GM12865 (cell line): ENCODE measurements around the gene GPR87.

ENCODE experiments used
- DNase-seq: peaks from one replicate; pipeline ENCODE4 v3.0.0; 2010; ENCODE audit warnings: low read depth
- H3K4me3 ChIP-seq: 2 replicates; pipeline ENCODE4 v1.5.1; 2011; ENCODE audit warnings: mild to moderate bottlenecking, low read depth, low read length, control low read depth
- TF ChIP-seq, protein P1 (sequence below): IDR thresholded peaks from 2 replicates; pipeline ENCODE4 v1.5.1; 2011; ENCODE audit warnings: low read length, control low read depth, low read depth, inconsistent platforms; ENCODE audit not compliant: insufficient read depth; ENCODE audit errors: missing control alignments

Gene GPR87

DNA sequence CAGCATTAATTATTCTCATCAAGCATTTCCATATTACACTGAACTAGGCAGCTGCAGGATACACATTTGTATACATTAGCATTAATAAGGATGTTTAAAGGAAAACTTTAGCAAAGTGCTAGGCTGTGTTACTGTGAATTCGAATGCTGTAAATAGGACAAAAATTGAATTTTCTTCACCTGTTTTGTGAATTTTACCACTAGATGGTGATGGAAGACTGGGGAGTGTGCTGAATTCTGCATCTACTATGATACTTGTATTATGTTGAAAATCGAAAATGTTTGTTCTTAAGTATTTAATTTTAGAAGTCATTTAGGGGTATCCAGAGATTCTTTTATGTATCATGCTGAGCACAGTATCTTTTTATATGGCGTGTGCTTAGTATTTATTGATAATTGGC, 25.9 kb downstream of the GPR87 start:
- peak; percentile 29 for DNase-seq
- no peak overlapping the region for H3K4me3 ChIP-seq
- TF ChIP-seq, protein P1, sequence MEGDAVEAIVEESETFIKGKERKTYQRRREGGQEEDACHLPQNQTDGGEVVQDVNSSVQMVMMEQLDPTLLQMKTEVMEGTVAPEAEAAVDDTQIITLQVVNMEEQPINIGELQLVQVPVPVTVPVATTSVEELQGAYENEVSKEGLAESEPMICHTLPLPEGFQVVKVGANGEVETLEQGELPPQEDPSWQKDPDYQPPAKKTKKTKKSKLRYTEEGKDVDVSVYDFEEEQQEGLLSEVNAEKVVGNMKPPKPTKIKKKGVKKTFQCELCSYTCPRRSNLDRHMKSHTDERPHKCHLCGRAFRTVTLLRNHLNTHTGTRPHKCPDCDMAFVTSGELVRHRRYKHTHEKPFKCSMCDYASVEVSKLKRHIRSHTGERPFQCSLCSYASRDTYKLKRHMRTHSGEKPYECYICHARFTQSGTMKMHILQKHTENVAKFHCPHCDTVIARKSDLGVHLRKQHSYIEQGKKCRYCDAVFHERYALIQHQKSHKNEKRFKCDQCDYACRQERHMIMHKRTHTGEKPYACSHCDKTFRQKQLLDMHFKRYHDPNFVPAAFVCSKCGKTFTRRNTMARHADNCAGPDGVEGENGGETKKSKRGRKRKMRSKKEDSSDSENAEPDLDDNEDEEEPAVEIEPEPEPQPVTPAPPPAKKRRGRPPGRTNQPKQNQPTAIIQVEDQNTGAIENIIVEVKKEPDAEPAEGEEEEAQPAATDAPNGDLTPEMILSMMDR, result peak; percentile 45

DNA sequence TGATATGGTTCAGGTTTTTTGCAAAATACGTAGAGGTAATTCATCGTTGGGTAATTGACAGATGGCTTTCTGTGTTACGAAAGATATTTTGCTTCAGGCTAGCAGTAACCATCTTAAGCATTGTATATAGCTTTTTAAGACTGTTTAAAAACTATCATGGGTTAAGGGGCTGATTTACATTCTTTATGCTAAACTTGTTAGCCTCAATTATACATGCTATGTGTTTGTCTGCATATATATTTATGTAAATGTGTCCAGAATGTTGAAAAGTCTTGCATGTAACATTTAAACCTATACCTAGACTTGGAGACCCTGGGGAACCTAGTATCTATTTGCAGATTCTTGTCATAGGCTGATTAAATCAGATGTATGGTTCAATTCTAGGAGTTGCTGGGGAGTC, 27.2 kb downstream of the GPR87 start:
- TF ChIP-seq, protein P1, result no peak
- no peak overlapping the region for H3K4me3 ChIP-seq

DNA sequence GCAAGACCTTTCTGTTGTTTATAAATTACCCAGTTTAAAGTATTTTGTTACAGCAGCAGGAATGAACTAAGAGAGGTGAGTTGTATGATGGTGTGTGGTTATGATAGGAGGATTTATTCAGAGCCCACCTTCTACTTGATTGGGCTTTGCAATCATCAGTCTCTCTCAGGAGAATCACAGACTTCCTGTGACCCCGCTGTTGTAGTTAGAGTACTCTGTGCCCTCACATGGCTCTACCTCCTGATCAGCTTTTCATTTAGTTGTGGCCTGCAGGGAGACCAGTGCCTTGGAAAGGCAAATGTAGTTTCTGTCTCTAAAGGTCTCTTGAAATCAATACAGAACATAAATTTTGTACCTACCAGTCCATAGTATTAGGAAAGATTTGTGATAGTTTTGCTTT, 30.7 kb downstream of the GPR87 start:
- H3K4me3 ChIP-seq, result no peak overlapping the region
- TF ChIP-seq, protein P1, result no peak
- no peak for DNase-seq

More for the DNA sequence above, 27.2 kb downstream of the GPR87 start:
- DNase-seq, result no peak

DNA sequence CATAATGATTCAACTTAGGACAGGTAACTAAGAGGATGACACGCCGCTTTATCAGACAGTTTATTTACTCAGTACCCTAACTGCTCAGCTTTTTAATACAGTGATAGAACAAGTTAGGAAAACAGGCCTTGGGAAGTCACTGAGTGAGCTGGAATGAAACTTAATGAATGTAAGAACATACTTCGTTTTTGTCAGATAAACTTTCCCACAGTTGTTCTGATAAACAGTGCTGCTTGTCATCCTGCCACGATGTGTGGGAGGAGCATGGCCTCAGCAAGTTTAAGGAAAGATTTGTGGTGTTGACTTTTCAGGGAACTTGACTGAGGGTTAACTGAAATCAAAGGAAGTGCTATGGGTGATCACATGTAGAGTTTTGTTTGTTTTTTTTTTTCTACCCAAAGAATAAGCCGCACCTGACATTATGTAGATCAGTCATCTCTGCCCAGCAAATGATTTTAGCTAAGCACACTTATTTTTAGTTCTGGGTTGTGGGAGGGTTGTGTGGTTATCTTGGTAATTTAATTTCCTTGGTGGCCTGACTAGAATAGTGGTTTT, 32.6 kb downstream of the GPR87 start:
- no peak overlapping the region for H3K4me3 ChIP-seq
- TF ChIP-seq, protein P1, result no peak
- no peak for DNase-seq

DNA sequence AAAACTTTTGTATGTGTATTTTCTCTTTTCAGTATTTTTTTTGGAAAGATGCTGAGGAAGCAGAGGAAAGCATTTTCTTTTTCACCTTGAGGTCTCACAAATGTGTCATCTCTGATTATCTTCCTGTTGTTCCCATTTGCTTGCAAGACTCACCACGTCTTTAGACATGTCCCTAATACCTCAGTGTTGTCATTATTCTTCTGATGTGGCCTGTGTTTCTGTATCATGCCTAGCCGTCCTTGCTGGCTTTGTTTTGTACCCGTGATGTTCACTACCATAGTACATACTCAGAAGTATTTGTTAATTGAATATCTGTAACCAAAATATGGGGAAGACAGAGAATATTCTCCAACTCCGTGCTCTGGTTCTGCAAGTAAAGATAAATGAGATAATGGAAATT, 33.2 kb downstream of the GPR87 start:
- TF ChIP-seq, protein P1, result no peak
- no peak overlapping the region for H3K4me3 ChIP-seq
- DNase-seq, result no peak

DNA sequence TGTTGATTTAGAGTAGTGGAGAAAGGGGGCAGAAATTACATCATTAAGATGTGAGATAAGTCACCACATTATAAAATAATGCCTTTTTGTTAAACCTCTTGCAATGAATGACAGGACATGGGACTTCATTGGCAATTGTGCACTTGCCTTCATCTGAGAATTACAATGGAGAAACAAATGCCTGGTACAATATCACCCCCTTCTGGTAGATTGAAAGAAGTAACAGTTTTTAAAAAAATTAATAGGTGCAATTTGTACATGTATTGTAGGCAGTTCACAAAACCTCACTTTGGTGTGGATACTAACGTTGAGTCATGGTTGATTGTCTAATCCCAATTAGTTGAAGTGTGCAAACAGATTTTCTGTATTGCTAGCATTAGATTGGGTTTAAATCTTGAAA, 33.7 kb downstream of the GPR87 start:
- H3K4me3 ChIP-seq, result no peak overlapping the region
- DNase-seq, result peak; percentile 67
- TF ChIP-seq, protein P1, result peak; percentile 49

DNA sequence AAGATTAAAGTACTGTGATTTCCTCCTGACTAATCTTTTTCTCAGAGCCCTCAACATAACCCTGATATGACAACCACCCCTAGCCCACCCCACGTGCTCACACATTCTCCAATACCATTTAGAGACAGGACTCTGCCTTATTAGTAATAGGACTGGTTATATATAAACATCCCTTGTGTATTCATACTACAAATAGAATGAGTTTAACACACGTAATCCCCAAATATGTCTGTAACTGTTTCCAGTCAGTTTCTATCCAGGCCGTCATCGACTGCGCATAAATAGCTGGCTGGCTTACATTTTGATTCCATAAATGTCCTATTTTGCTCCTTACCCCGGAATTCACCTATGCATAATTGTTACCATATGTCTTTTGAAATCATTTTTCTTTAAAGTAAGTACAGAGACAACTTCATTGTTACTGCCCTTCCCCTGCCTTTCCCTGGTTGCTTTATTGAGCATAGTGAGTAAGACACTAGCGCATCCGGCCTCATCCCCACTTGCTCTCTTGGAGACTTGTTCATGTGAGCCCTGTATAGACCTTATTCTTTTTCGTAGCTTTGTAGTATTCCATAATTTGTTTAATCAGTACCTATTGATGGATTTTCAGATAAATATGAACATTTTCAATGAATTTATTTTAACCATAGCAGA, 34.8 kb downstream of the GPR87 start:
- TF ChIP-seq, protein P1, result no peak
- no peak for DNase-seq
- no peak overlapping the region for H3K4me3 ChIP-seq
